Mucosa of gallbladder (tissue), 1 donor: ENCODE data around the gene SYT1. TPM values are rescaled to one million over a fixed set of nuclear protein-coding genes. Genes with fewer than 3 reads are reported as not detected.

ENCODE experiments used
- DNase-seq: peaks from one replicate; pipeline ENCODE4 v3.0.0-alpha.2; 2020; ENCODE audit warnings: low spot score
- total RNA-seq: library from RNA; stranded (reverse); gene quantifications from one replicate; pipeline ENCODE4 v1.2.1, GENCODE V29; 2021
- donor health status: DM: no; HTN: no; CAD: no.

Gene SYT1
- total RNA-seq, 1 donor from 2014 or later, result 6.5 TPM

GRCh38 chr12:79294590-79294989, 430.0 kb downstream of the SYT1 start:
- no peak for DNase-seq

GRCh38 chr12:79295572-79295971, 431.0 kb downstream of the SYT1 start:
- DNase-seq, result no peak

GRCh38 chr12:79296133-79296532, 431.6 kb downstream of the SYT1 start:
- no peak for DNase-seq

- DNase-seq, result no peak
These were observed 432.3 kb downstream of the SYT1 start for GRCh38 chr12:79296871-79297270.

GRCh38 chr12:79298506-79298905, 433.9 kb downstream of the SYT1 start:
- DNase-seq, result no peak

- no peak for DNase-seq
These were observed 435.0 kb downstream of the SYT1 start for GRCh38 chr12:79299447-79300198.

- DNase-seq, result no peak
These were observed 435.6 kb downstream of the SYT1 start for GRCh38 chr12:79300199-79300568.

GRCh38 chr12:79301181-79301580, 436.6 kb downstream of the SYT1 start:
- no peak for DNase-seq

- no peak for DNase-seq
These were observed 437.7 kb downstream of the SYT1 start for GRCh38 chr12:79302162-79302814.

- DNase-seq, result no peak
These were observed 442.8 kb downstream of the SYT1 start for GRCh38 chr12:79307340-79307739.

- DNase-seq, result no peak
These were observed 444.5 kb downstream of the SYT1 start for GRCh38 chr12:79309039-79309438.

- DNase-seq, result no peak
These were observed 452.7 kb downstream of the SYT1 start for GRCh38 chr12:79317179-79317847.

- DNase-seq, result no peak
These were observed 458.3 kb downstream of the SYT1 start for GRCh38 chr12:79322905-79323304.

- no peak for DNase-seq
These were observed 460.0 kb downstream of the SYT1 start for GRCh38 chr12:79324571-79324970.

- DNase-seq, result no peak
These were observed 461.6 kb downstream of the SYT1 start for GRCh38 chr12:79326222-79326621.

- DNase-seq, result no peak
These were observed 462.1 kb downstream of the SYT1 start for GRCh38 chr12:79326663-79327062.

- no peak for DNase-seq
These were observed 462.9 kb downstream of the SYT1 start for GRCh38 chr12:79327465-79327864.

- no peak for DNase-seq
These were observed 465.4 kb downstream of the SYT1 start for GRCh38 chr12:79329933-79330332.

GRCh38 chr12:79331870-79332269, 467.3 kb downstream of the SYT1 start:
- no peak for DNase-seq

- no peak for DNase-seq
These were observed 468.6 kb downstream of the SYT1 start for GRCh38 chr12:79333144-79333543.

GRCh38 chr12:79337662-79338290, 473.2 kb downstream of the SYT1 start:
- no peak for DNase-seq
